ENCODE measurements around the gene LRRC37A2.
"Not testable (repeated sequence)": the region's sequence is repeated elsewhere in the genome, so short reads cannot be mapped to it uniquely, and the experiment has no call there.

The LRRC37A2 gene

DNA sequence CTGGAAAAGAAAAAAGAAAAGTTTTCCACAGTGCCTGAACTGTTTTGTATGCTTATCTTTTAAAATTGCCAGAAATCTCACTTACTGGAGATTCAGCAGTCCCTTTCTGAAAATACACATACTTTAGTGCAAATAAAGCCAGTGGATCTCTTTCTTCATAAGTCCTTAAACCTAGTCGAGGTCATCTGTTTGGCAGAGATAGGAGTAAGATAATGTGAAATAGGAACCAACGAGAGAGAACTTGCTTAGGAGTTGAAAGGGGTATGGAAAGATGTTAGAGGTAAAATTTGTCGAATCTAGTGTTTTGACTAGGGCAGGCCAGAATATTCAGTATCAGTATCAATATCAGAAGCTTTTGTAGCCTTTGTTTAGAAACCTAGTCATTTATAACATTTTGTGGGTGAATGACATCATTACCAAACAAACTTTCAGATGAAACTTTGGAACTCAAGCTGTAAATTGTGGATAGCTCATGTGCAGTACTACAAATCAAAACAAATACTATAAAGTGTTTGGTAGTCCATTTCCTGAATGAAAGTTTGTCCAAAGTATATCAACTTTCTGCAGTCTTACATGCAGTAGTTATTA is 86.2 kb downstream of the LRRC37A2 start:
- not testable (repeated sequence) for DNase-seq (ENCODE audit: low spot score)

- not testable (repeated sequence) for DNase-seq (ENCODE audit: low spot score)
Measured at GRCh38 chr17:46600767-46601166, 88.5 kb downstream of the LRRC37A2 start.

DNA sequence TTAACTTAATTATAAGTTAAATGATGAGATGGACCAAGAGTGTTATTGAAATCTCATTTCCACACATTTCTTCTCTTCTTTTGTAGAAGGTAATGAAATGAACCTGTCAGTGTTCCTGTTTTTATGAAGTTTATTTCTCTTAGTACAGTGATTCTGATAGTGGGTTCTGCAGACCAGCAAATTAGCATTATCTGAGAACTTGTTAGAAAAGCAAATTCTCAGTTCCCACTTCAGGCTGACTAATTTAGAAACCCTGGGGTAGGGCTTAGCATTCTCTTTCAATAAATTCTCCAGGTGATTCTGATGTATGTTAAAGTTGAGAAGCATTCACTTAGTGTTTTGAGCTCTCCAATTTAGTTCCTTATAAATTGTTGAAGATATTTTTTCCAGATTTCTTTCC is 90.9 kb downstream of the LRRC37A2 start:
- not testable (repeated sequence) for DNase-seq (ENCODE audit: low spot score)

Measured in HuH-7 (cell line).